Activated naive CD4-positive, alpha-beta T cell treated with anti-CD3 and anti-CD28 coated beads, Interleukin-2, amount 10 ng/mL, durations not matched to agents 7 days and 5 days (primary cell): ENCODE data around the gene SHROOM1.
"Not testable (repeated sequence)": the region's sequence is repeated elsewhere in the genome, so short reads cannot be mapped to it uniquely, and the experiment has no call there.

ENCODE experiments used
- CTCF ChIA-PET: fragments of 350-600 bp; sonication (Branson Sonifier 250); formaldehyde crosslinking; loops from one replicate; lab custom pipeline; 2021; ENCODE audit warnings: antibody characterized with exemption; lab: Charles Lee
- DNase-seq: peaks from one replicate; pipeline ENCODE4 v3.0.0-alpha.2; 2020
- H3K27ac Mint-ChIP-seq: one replicate; pipeline ENCODE4 v1.8.0; 2021; ENCODE audit warnings: mild to moderate bottlenecking, moderate library complexity, mixed read lengths
- H3K27me3 Mint-ChIP-seq: one replicate; pipeline ENCODE4 v1.8.0; 2021; ENCODE audit warnings: mild to moderate bottlenecking, mixed read lengths
- H3K36me3 Mint-ChIP-seq: one replicate; pipeline ENCODE4 v1.8.0; 2021; ENCODE audit warnings: mixed read lengths
- H3K4me1 Mint-ChIP-seq: one replicate; pipeline ENCODE4 v1.8.0; 2021; ENCODE audit warnings: mixed read lengths
- H3K4me3 Mint-ChIP-seq: one replicate; pipeline ENCODE4 v1.8.0; 2021; ENCODE audit warnings: mild to moderate bottlenecking, moderate library complexity, mixed read lengths
- H3K9me3 Mint-ChIP-seq: one replicate; pipeline ENCODE4 v1.8.0; 2021; ENCODE audit warnings: mixed read lengths

The SHROOM1 gene

GRCh38 chr5:132802685-132803066 lies 27.8 kb downstream of the SHROOM1 start:
- not testable (repeated sequence) for H3K9me3 Mint-ChIP-seq, H3K4me3 Mint-ChIP-seq, H3K27ac Mint-ChIP-seq, DNase-seq, H3K4me1 Mint-ChIP-seq, H3K36me3 Mint-ChIP-seq
- CTCF ChIA-PET, result interaction anchor here (1.9 to 2.2 kb wide), 2 partner anchors 11 to 16 kb away, joined by 5 to 10 read pairs; no protein-coding TSS in a partner anchor
- peaks cover 75% of the 10 kb centered on the region for H3K27me3 Mint-ChIP-seq

- Mint-ChIP-seq H3K27me3 (peaks cover 75% of the 10 kb centered on the region), H3K27ac (no peak overlapping the region), H3K4me3 (no peak overlapping the region), H3K36me3 (no peaks in the 10 kb centered on the region), H3K9me3 (no peaks in the 10 kb centered on the region), H3K4me1 (no peaks in the 10 kb centered on the region)
- CTCF ChIA-PET, result interaction anchor here (0.8 to 2.2 kb wide), 9 partner anchors 9 to 416 kb away, joined by 3 to 10 read pairs (median 4); partner anchors contain the start of gene KIF3A
- no peak for DNase-seq
Observed at GRCh38 chr5:132802044-132802684, 28.3 kb downstream of the SHROOM1 start.

DNA sequence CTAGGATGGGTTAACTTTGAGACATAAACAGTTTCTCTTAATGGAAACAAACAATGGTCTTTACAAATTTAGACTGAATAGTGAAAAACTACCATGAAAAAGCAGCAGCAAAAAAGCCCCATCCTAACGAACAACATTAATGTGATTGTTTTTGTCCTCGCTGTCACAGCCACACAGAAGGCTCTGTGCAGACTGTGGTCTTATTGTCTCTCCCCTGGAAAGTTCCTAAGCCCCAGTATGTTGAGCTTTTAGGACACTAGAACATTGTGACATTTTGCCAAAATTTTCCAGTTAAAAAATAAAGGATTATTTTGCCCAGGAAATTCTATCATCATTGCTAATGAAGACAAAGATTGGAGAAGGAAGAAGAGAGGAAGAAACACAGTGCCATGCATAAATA lies 29.9 kb downstream of the SHROOM1 start:
- H3K36me3 Mint-ChIP-seq, result no peaks in the 10 kb centered on the region
- H3K4me3 Mint-ChIP-seq, result no peak overlapping the region
- no peaks in the 10 kb centered on the region for H3K4me1 Mint-ChIP-seq
- no peaks in the 10 kb centered on the region for H3K9me3 Mint-ChIP-seq
- H3K27ac Mint-ChIP-seq, result no peak overlapping the region
- CTCF ChIA-PET, result interaction anchor here (1.6 to 2.4 kb wide), 3 partner anchors 9 to 297 kb away, joined by 4 to 10 read pairs (median 8); no protein-coding TSS in a partner anchor
- no peak for DNase-seq
- H3K27me3 Mint-ChIP-seq, result peaks cover 77% of the 10 kb centered on the region

GRCh38 chr5:132799392-132799791 lies 31.1 kb downstream of the SHROOM1 start:
- H3K36me3 Mint-ChIP-seq, result no peaks in the 10 kb centered on the region
- no peaks in the 10 kb centered on the region for H3K4me1 Mint-ChIP-seq
- no peaks in the 10 kb centered on the region for H3K9me3 Mint-ChIP-seq
- no peak overlapping the region for H3K4me3 Mint-ChIP-seq
- no peak overlapping the region for H3K27ac Mint-ChIP-seq
- DNase-seq, result no peak
- CTCF ChIA-PET, result interaction anchor here (0.7 to 2.4 kb wide), 3 partner anchors 21 to 277 kb away, joined by 3 to 8 read pairs (median 4); no protein-coding TSS in a partner anchor
- H3K27me3 Mint-ChIP-seq, result peaks cover 74% of the 10 kb centered on the region

GRCh38 chr5:132797651-132798050 lies 32.8 kb downstream of the SHROOM1 start:
- peaks cover 76% of the 10 kb centered on the region for H3K27me3 Mint-ChIP-seq
- H3K4me1 Mint-ChIP-seq, result no peaks in the 10 kb centered on the region
- H3K9me3 Mint-ChIP-seq, result no peaks in the 10 kb centered on the region
- no peak overlapping the region for H3K27ac Mint-ChIP-seq
- no peaks in the 10 kb centered on the region for H3K36me3 Mint-ChIP-seq
- no peak overlapping the region for H3K4me3 Mint-ChIP-seq
- CTCF ChIA-PET, result interaction anchor here (1.0 to 1.3 kb wide), 2 partner anchors 23 to 271 kb away, joined by 3 to 4 read pairs; no protein-coding TSS in a partner anchor
- no peak for DNase-seq

- CTCF ChIA-PET, result interaction anchor here (1.8 to 2.1 kb wide), 2 partner anchors 11 to 29 kb away, joined by 5 to 10 read pairs; no protein-coding TSS in a partner anchor
Observed at GRCh38 chr5:132791026-132791425, 39.4 kb downstream of the SHROOM1 start.

GRCh38 chr5:132790201-132790865 lies 40.1 kb downstream of the SHROOM1 start:
- CTCF ChIA-PET, result interaction anchor here (1.8 to 2.1 kb wide), 2 partner anchors 11 to 30 kb away, joined by 5 to 10 read pairs; no protein-coding TSS in a partner anchor
- DNase-seq, result no peak
- no peaks in the 10 kb centered on the region for H3K36me3 Mint-ChIP-seq
- no peaks in the 10 kb centered on the region for H3K4me1 Mint-ChIP-seq
- H3K27me3 Mint-ChIP-seq, result peaks cover 68% of the 10 kb centered on the region
- no peak overlapping the region for H3K4me3 Mint-ChIP-seq
- H3K9me3 Mint-ChIP-seq, result no peaks in the 10 kb centered on the region
- H3K27ac Mint-ChIP-seq, result no peak overlapping the region

More at GRCh38 chr5:132791026-132791425, 39.4 kb downstream of the SHROOM1 start:
- no peak for DNase-seq
- Mint-ChIP-seq H3K9me3 (no peaks in the 10 kb centered on the region), H3K4me3 (no peak overlapping the region), H3K36me3 (no peaks in the 10 kb centered on the region), H3K27me3 (peaks cover 67% of the 10 kb centered on the region), H3K27ac (no peak overlapping the region), H3K4me1 (no peaks in the 10 kb centered on the region)

DNA sequence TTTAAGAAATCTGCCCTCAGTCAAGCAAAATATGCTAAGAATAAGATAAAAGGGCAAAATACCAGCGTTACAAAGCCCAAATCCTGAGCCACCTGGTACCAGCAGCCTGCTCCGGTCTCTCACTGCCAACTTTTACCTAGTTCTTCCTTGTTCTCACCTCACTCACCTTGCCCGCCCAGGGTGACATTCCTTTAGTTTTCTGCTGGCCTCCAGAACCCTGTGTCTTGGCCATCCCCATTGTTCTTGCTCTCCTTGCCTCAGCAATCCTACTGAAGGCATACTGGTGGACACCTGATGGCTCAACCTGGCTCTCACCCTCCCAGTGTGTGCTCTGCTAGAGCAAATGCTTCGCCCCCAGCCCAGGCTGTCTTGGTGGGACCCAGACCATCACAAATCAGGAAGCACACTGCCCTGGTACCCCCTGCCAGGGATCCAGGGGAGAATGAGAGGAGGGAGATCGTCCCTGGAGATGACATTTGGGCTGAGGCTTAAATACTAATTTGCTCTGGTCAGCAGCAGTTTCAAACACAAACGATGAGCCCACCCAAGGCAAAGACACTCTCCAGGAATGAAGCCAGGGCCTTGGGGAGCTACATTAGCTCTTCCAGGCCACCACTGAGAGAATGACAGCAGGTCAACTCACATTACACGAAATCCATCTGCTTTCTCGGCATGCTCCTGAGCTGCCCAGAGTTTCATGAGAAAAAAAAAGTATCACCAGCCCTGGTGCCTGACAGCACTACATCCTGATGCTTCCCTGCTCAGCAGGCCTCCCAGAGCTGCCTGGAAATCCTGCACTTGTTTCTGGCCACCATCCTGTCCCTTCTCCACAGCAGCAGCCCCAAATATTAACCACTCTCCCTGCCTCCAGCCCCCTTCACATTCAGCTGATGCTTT lies 41.2 kb downstream of the SHROOM1 start:
- Mint-ChIP-seq H3K27ac (no peak overlapping the region), H3K27me3 (peaks cover 73% of the 10 kb centered on the region), H3K4me1 (no peaks in the 10 kb centered on the region), H3K9me3 (no peaks in the 10 kb centered on the region), H3K4me3 (no peak overlapping the region), H3K36me3 (no peaks in the 10 kb centered on the region)
- DNase-seq, result no peak
- CTCF ChIA-PET, result no interaction called here

GRCh38 chr5:132788508-132788907 lies 41.9 kb downstream of the SHROOM1 start:
- CTCF ChIA-PET, result interaction anchor here (1.2 to 1.4 kb wide), 2 partner anchors 31 to 41 kb away, joined by 3 read pairs; no protein-coding TSS in a partner anchor
- Mint-ChIP-seq H3K4me1 (no peaks in the 10 kb centered on the region), H3K4me3 (no peak overlapping the region), H3K27me3 (peaks cover 73% of the 10 kb centered on the region), H3K27ac (no peak overlapping the region), H3K9me3 (no peaks in the 10 kb centered on the region), H3K36me3 (no peaks in the 10 kb centered on the region)
- DNase-seq, result no peak

GRCh38 chr5:132787076-132787475 lies 43.4 kb downstream of the SHROOM1 start:
- no peak for DNase-seq
- no peaks in the 10 kb centered on the region for H3K9me3 Mint-ChIP-seq
- CTCF ChIA-PET, result interaction anchor here (1.2 to 1.4 kb wide), 2 partner anchors 33 to 43 kb away, joined by 3 read pairs; no protein-coding TSS in a partner anchor
- peaks cover 71% of the 10 kb centered on the region for H3K27me3 Mint-ChIP-seq
- H3K4me3 Mint-ChIP-seq, result no peak overlapping the region
- no peaks in the 10 kb centered on the region for H3K4me1 Mint-ChIP-seq
- no peaks in the 10 kb centered on the region for H3K36me3 Mint-ChIP-seq
- H3K27ac Mint-ChIP-seq, result no peak overlapping the region

GRCh38 chr5:132785864-132786263 lies 44.6 kb downstream of the SHROOM1 start:
- H3K9me3 Mint-ChIP-seq, result no peaks in the 10 kb centered on the region
- CTCF ChIA-PET, result no interaction called here
- no peak overlapping the region for H3K4me3 Mint-ChIP-seq
- DNase-seq, result no peak
- peaks cover 72% of the 10 kb centered on the region for H3K27me3 Mint-ChIP-seq
- H3K4me1 Mint-ChIP-seq, result peaks cover 8% of the 10 kb centered on the region
- H3K27ac Mint-ChIP-seq, result no peak overlapping the region
- no peaks in the 10 kb centered on the region for H3K36me3 Mint-ChIP-seq

- H3K36me3 Mint-ChIP-seq, result no peaks in the 10 kb centered on the region
- H3K4me1 Mint-ChIP-seq, result peaks cover 13% of the 10 kb centered on the region
- peaks cover 67% of the 10 kb centered on the region for H3K27me3 Mint-ChIP-seq
- H3K27ac Mint-ChIP-seq, result no peak overlapping the region
- CTCF ChIA-PET, result interaction anchor here (1.7 kb wide), 1 partner anchor 34 kb away, joined by 4 read pairs; no protein-coding TSS in a partner anchor
- no peaks in the 10 kb centered on the region for H3K9me3 Mint-ChIP-seq
- no peak overlapping the region for H3K4me3 Mint-ChIP-seq
- no peak for DNase-seq
Observed at GRCh38 chr5:132785365-132785764, 45.1 kb downstream of the SHROOM1 start.

GRCh38 chr5:132782101-132782500 lies 48.3 kb downstream of the SHROOM1 start:
- no peaks in the 10 kb centered on the region for H3K36me3 Mint-ChIP-seq
- CTCF ChIA-PET, result interaction anchor here (2.1 kb wide), 1 partner anchor 28 kb away, joined by 4 read pairs; no protein-coding TSS in a partner anchor
- H3K27ac Mint-ChIP-seq, result no peak overlapping the region
- H3K9me3 Mint-ChIP-seq, result no peaks in the 10 kb centered on the region
- no peak overlapping the region for H3K4me3 Mint-ChIP-seq
- H3K4me1 Mint-ChIP-seq, result peaks cover 30% of the 10 kb centered on the region
- peaks cover 78% of the 10 kb centered on the region for H3K27me3 Mint-ChIP-seq
- DNase-seq, result no peak
